B cell (primary cell): ENCODE results near the gene BMP3. TPM values are rescaled to one million over a fixed set of nuclear protein-coding genes. Genes with fewer than 3 reads are reported as not detected.

Source experiments
- ATAC-seq: fragments of 200-7000 bp; cut with Tn5 transposase; one replicate; pipeline ENCODE4 v1.10.0; 2021; ENCODE audit warnings: low read depth, mild to moderate bottlenecking, moderate number of reproducible peaks, moderate library complexity
- CTCF ChIA-PET: fragments of 350-600 bp; sonication (Branson Sonifier 250); formaldehyde crosslinking; loops from one replicate; lab custom pipeline; 2021; ENCODE audit warnings: antibody characterized with exemption, inconsistent platforms; lab: Charles Lee
- POLR2A ChIA-PET: fragments of 350-600 bp; sonication (Branson Sonifier 250); formaldehyde crosslinking; loops from one replicate; lab custom pipeline; 2021; ENCODE audit warnings: antibody characterized with exemption; lab: Charles Lee
- DNase-seq: peaks from one replicate; pipeline ENCODE4 v3.0.0; 2013
- H2AFZ ChIP-seq: 2 replicates; pipeline ENCODE4 v1.6.1; 2012; ENCODE audit warnings: mild to moderate bottlenecking, low read depth, low read length; ENCODE audit not compliant: insufficient read depth, poor library complexity, severe bottlenecking
- H3K27ac ChIP-seq, 2 donors: 1 replicate in 1 of 2; 2 replicates in 1 of 2; pipeline ENCODE4 v1.5.1; 2012 to 2013; ENCODE audit warnings: low read length in 2 of 2, mild to moderate bottlenecking in 2 of 2, moderate library complexity in 1 of 2
- H3K27me3 ChIP-seq, 4 experiments: fragments of 200-600 bp in 1 of 4; sonication (generic) in 1 of 4; replicated peaks in 1 of 4; 1 replicate in 2 of 4; 2 replicates in 2 of 4; pipeline versions ENCODE4 v1.6.1 to v1.7.0; 2013 to 2016; ENCODE audit warnings: low read length in 3 of 4, mild to moderate bottlenecking in 2 of 4, mixed read lengths in 1 of 4, moderate library complexity in 1 of 4; ENCODE audit not compliant: insufficient read depth in 4 of 4, control insufficient read depth in 3 of 4; ENCODE audit errors: control extremely low read depth in 1 of 4
- H3K36me3 ChIP-seq, 2 experiments: replicated peaks in 1 of 2; 1 replicate in 1 of 2; 2 replicates in 1 of 2; pipeline versions ENCODE4 v1.6.1 to v1.7.1; 2013; ENCODE audit warnings: low read length in 1 of 2; ENCODE audit not compliant: insufficient read depth in 2 of 2, control insufficient read depth in 1 of 2; ENCODE audit errors: control extremely low read depth in 1 of 2, extremely low read depth in 1 of 2
- H3K4me1 ChIP-seq, 2 donors: fragments of 200-600 bp in 1 of 2; sonication (generic) in 1 of 2; 1 replicate in 1 of 2; 2 replicates in 1 of 2; pipeline versions ENCODE4 v1.5.1 to v1.6.1; 2013 to 2017; ENCODE audit warnings: low read length in 2 of 2; ENCODE audit not compliant: control insufficient read depth in 2 of 2, insufficient read depth in 2 of 2
- H3K4me2 ChIP-seq: replicated peaks from 2 replicates; pipeline ENCODE3; 2012; ENCODE audit warnings: mild to moderate bottlenecking, low read depth, low read length; ENCODE audit not compliant: poor library complexity, severe bottlenecking
- H3K4me3 ChIP-seq, 5 experiments: fragments of 200-600 bp in 1 of 5; sonication (generic) in 1 of 5; 1 replicate in 3 of 5; 2 replicates in 2 of 5; pipeline versions ENCODE4 v1.5.1 to v1.7.0; 2011 to 2016; ENCODE audit warnings: low read length in 4 of 5, mild to moderate bottlenecking in 4 of 5, low read depth in 2 of 5, control low read depth in 1 of 5, moderate library complexity in 1 of 5; ENCODE audit not compliant: insufficient read depth in 1 of 5; ENCODE audit errors: control extremely low read depth in 1 of 5, extremely low read depth in 1 of 5
- H3K79me2 ChIP-seq: fragments of 200-600 bp; sonication (generic); one replicate; pipeline ENCODE4 v1.6.0; 2016; ENCODE audit warnings: low read length; ENCODE audit not compliant: control insufficient read depth, insufficient read depth
- H3K9ac ChIP-seq: fragments of 200-600 bp; sonication (generic); 2 replicates; pipeline ENCODE4 v1.6.1; 2017; ENCODE audit warnings: mild to moderate bottlenecking, low read length, moderate library complexity
- H3K9me3 ChIP-seq, 3 donors: one replicate each; pipeline versions ENCODE4 v1.6.1 to v1.7.1; 2013; ENCODE audit warnings: low read length in 2 of 3; ENCODE audit not compliant: control insufficient read depth in 2 of 3, insufficient read depth in 1 of 3; ENCODE audit errors: control extremely low read depth in 1 of 3
- H4K20me1 ChIP-seq: 2 replicates; pipeline ENCODE4 v1.6.0; 2012; ENCODE audit warnings: mild to moderate bottlenecking, low read length; ENCODE audit not compliant: insufficient read depth, control insufficient read depth, poor library complexity, severe bottlenecking
- H3K27ac Mint-ChIP-seq: one replicate; pipeline ENCODE4 v1.8.0; 2021; ENCODE audit warnings: mixed read lengths
- H3K27me3 Mint-ChIP-seq: one replicate; pipeline ENCODE4 v1.8.0; 2021; ENCODE audit warnings: mixed read lengths
- H3K4me1 Mint-ChIP-seq: one replicate; pipeline ENCODE4 v1.8.0; 2021; ENCODE audit warnings: mixed read lengths
- H3K4me3 Mint-ChIP-seq: one replicate; pipeline ENCODE4 v1.8.0; 2021; ENCODE audit warnings: mixed read lengths
- H3K9me3 Mint-ChIP-seq: one replicate; pipeline ENCODE4 v1.8.0; 2022; ENCODE audit warnings: mixed read lengths; ENCODE audit not compliant: insufficient read depth
- CTCF ChIP-seq: fragments of 200-600 bp; IDR thresholded peaks from one replicate; pipeline ENCODE4 v1.8.0; 2022; ENCODE audit warnings: antibody characterized with exemption, mild to moderate bottlenecking
- EZH2 ChIP-seq: IDR thresholded peaks from 2 replicates; pipeline ENCODE4 v1.6.1; 2012; ENCODE audit warnings: borderline replicate concordance, low read depth, mild to moderate bottlenecking, moderate library complexity, low read length; ENCODE audit not compliant: insufficient read depth, poor library complexity, severe bottlenecking
- WGBS: methylation state at CpG from one replicate; pipeline ENCODE4 v1.1.5; 2013; ENCODE audit warnings: missing lambda C conversion rate; ENCODE audit not compliant: insufficient coverage; 5-methylcytosine and 5-hydroxymethylcytosine counted together
- intact Hi-C: fragments of 100-400 bp; cut with micrococcal nuclease; formaldehyde crosslinking; loops from one replicate; pipeline ENCODE4 v1.10.0; 2022
- polyA plus RNA-seq: library from polyadenylated mRNA; depleted of rRNA; stranded (reverse); fragments of >200 nt; gene quantifications from 2 replicates; pipeline ENCODE4 v1.2.3, GENCODE V29; 2012
- total RNA-seq, 2 donors: library from RNA; stranded (reverse); fragments of 120-200 nt in 1 of 2; gene quantifications; 1 replicate in 1 of 2; 2 replicates in 1 of 2; pipeline versions ENCODE4 v1.2.3 to v1.2.4, GENCODE V29; 2013 to 2022

The BMP3 gene
- total and polyA plus RNA-seq, 2 donors (not counting 1 experiment from before 2014, with no cell fraction given): 0.49 to 0.57 TPM

- Histone ChIP-seq H3K36me3 (no peaks in the 10 kb centered on the region), H3K4me3 (no peak overlapping the region), H3K9ac (no peak overlapping the region), H3K9me3 (no peaks in the 10 kb centered on the region), H3K27me3 (no peaks in the 10 kb centered on the region), H3K27ac (no peak overlapping the region), H3K4me2 (no peak overlapping the region), H4K20me1 (no peaks in the 10 kb centered on the region), H3K4me1 (no peaks in the 10 kb centered on the region), H2AFZ (peak overlapping the region; percentile 1), H3K79me2 (no peaks in the 10 kb centered on the region)
- ChIA-PET CTCF (interaction anchor here (0.6 to 3.3 kb wide), 26 partner anchors 9 to 1132 kb away, joined by 3 to 30 read pairs (median 4); no protein-coding TSS in a partner anchor), POLR2A (no interaction called here)
- ATAC-seq (peak; percentile 61), DNase-seq (peak; percentile 77)
- Mint-ChIP-seq H3K9me3 (no peaks in the 10 kb centered on the region), H3K27ac (no peak overlapping the region), H3K4me3 (no peak overlapping the region), H3K4me1 (peaks cover 2% of the 10 kb centered on the region), H3K27me3 (peaks cover 10% of the 10 kb centered on the region)
- intact Hi-C loops: loop anchor here (1.0 kb wide), 1 partner anchor 281 kb away; no protein-coding TSS in a partner anchor
- TF ChIP-seq CTCF: peak; percentile 98
- TF ChIP-seq EZH2: no peak
- 0% methylated on average over 4 of the region's 6 CpGs for WGBS
Measured at GRCh38 chr4:81069706-81070331, 39.3 kb downstream of the BMP3 start.

- H3K9me3 Mint-ChIP-seq: no peaks in the 10 kb centered on the region
- ChIA-PET POLR2A (no interaction called here), CTCF (interaction anchor here (0.6 to 3.3 kb wide), 18 partner anchors 8 to 783 kb away, joined by 3 to 30 read pairs (median 4); no protein-coding TSS in a partner anchor)
- no peaks in the 10 kb centered on the region for H4K20me1 ChIP-seq
- H3K27ac ChIP-seq: no peak overlapping the region
- H3K36me3 ChIP-seq: no peaks in the 10 kb centered on the region
- intact Hi-C loops: no loop called here
- DNase-seq: no peak
- no peak overlapping the region for H2AFZ ChIP-seq
- WGBS: no CpG with 5 or more reads among the region's 2 CpGs
- H3K4me1 ChIP-seq: no peaks in the 10 kb centered on the region
- H3K4me1 Mint-ChIP-seq: peaks cover 2% of the 10 kb centered on the region
- no peak for ATAC-seq
- no peak overlapping the region for H3K9ac ChIP-seq
- H3K27me3 Mint-ChIP-seq: peaks cover 4% of the 10 kb centered on the region
- TF ChIP-seq EZH2 (no peak), CTCF (no peak)
- no peak overlapping the region for H3K4me2 ChIP-seq
- H3K27me3 ChIP-seq: no peaks in the 10 kb centered on the region
- H3K9me3 ChIP-seq: no peaks in the 10 kb centered on the region
- H3K4me3 Mint-ChIP-seq: no peak overlapping the region
- no peaks in the 10 kb centered on the region for H3K79me2 ChIP-seq
- no peak overlapping the region for H3K4me3 ChIP-seq
- no peak overlapping the region for H3K27ac Mint-ChIP-seq
Measured at GRCh38 chr4:81071013-81071412, 40.5 kb downstream of the BMP3 start.
